Stimulated activated naive CD8-positive, alpha-beta T cell treated with anti-CD3 and anti-CD28 coated beads, Interleukin-15, Interleukin-2, amounts not matched to agents 100 ng/mL and 50 ng/mL, for 24 hours (primary cell): ENCODE measurements around the gene AMZ1.
"Not testable (repeated sequence)": the region's sequence is repeated elsewhere in the genome, so short reads cannot be mapped to it uniquely, and the experiment has no call there.

ENCODE experiments used
- H3K27ac Mint-ChIP-seq: one replicate; pipeline ENCODE4 v1.8.0; 2021; ENCODE audit warnings: mild to moderate bottlenecking, mixed read lengths
- H3K27me3 Mint-ChIP-seq: one replicate; pipeline ENCODE4 v1.8.0; 2021; ENCODE audit warnings: mixed read lengths
- H3K36me3 Mint-ChIP-seq: one replicate; pipeline ENCODE4 v1.8.0; 2021; ENCODE audit warnings: low read depth, mixed read lengths
- H3K4me1 Mint-ChIP-seq: one replicate; pipeline ENCODE4 v1.8.0; 2021; ENCODE audit warnings: low read depth, mixed read lengths
- H3K4me3 Mint-ChIP-seq: one replicate; pipeline ENCODE4 v1.8.0; 2021; ENCODE audit warnings: mild to moderate bottlenecking, mixed read lengths
- H3K9me3 Mint-ChIP-seq: one replicate; pipeline ENCODE4 v1.8.0; 2021; ENCODE audit warnings: mixed read lengths

Gene AMZ1

DNA sequence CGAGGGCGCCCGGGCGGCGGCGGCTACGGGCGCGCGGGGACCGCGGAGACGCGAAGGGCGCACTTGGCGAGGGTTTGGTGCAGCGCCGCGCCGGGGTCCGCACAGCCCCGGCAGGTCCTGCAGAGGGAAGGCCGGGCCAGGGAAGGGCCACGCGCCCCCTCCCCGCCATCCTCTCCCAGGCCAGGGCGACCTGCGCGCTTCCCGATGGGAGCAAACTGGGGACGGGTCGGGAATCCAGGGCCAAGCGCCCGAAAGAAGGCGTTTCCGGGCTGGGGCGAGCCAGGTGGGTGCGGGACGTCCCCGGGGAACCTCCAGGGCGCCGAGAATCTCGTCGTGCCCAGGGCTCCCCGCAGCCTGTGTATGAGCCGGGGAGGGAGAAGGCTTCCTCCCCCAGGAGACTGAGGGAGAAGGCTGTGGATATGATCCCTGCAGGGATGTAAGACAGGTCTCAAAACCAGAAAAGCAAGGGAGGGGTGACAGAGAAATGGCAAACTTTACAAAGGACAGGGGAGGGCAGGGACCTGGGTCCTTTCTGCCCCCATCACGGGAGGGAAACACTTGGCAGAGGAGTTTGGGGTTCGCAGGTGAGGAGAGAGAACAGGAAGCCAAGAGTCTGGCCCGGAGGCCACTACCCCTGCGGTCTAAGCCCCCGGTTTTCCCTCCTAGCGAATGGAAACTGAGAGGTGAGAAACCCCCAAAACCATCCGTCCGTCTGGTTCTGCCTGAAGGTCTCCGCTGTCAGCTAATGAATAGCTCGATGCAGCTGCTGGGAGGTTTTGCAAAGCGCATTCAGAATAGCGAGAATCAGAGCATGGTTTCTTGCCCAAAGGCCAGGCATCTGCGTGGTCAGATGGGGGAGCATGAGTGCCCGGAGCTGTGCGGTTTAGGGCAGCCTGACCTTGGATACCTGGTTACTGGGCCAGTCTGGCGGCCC, 674 bp downstream of the AMZ1 start:
- H3K9me3 Mint-ChIP-seq, result no peaks in the 10 kb centered on the region
- H3K27ac Mint-ChIP-seq, result no peak overlapping the region
- peaks cover 13% of the 10 kb centered on the region for H3K4me1 Mint-ChIP-seq
- H3K4me3 Mint-ChIP-seq, result peak overlapping the region; percentile 60
- no peaks in the 10 kb centered on the region for H3K36me3 Mint-ChIP-seq
- H3K27me3 Mint-ChIP-seq, result peaks cover 44% of the 10 kb centered on the region

DNA sequence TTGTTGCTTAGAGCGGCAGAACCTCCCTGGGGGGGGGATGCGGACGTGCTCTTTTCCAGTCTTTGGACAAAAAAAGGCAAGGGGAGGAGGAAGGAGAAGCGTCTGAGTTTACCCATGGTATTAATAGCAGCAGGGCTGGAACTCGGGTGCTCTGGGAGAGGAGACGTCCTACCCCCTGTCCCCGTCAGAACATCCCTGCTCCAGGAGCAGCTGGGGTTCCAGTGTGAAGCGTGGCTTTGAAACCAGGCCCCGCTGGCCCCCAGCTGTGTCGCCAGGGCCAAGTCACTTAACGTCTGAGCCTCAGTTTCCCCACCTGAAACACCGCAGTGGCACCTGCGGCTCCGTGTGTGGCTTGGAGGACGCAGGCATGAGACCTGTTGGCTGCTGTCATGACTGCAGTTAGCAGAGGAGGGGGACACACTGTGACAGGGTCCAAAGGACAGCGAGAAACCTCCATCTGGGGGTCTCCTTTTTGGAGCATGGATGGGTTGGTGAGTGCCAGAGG, 1.4 kb downstream of the AMZ1 start:
- Mint-ChIP-seq H3K4me1 (peaks cover 13% of the 10 kb centered on the region), H3K9me3 (no peaks in the 10 kb centered on the region), H3K27me3 (peaks cover 41% of the 10 kb centered on the region), H3K36me3 (no peaks in the 10 kb centered on the region), H3K4me3 (no peak overlapping the region), H3K27ac (no peak overlapping the region)

DNA sequence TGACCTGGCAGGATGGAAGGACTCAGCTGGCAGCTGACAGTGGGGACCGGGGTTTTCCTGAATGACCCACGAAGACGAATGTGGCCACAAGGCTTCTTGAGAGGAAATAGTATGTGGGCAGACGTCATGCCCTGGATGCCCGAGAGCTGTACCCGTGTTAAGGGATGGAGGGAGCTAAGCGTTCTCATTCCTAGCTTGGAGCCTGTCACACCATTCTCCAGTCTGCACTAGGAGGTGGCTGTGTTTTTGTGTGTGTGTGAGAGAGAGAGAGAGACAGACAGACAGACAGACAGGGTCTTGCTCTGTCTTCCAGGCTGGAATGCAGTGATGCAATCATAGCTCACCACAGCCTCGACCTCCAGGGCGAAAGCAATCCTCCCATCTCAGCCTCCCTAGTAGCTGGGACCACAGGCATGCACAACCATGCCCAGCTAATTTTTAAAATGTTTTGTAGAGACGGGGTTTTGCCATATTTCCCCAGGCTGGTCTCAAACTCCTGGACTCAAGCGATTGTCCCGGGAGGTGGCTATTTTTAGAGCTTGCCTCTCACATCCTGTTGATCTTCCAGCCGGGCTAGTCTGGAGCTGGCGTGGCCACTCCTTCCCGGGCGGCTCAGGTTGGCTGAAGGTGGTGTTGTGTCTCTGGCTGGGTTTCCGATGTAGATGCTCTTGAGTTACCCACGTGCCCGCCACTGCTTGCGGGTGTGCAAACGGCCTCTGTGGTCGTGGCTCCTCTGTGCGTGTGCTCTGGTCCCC, 2.1 kb downstream of the AMZ1 start:
- H3K27ac Mint-ChIP-seq, result no peak overlapping the region

DNA sequence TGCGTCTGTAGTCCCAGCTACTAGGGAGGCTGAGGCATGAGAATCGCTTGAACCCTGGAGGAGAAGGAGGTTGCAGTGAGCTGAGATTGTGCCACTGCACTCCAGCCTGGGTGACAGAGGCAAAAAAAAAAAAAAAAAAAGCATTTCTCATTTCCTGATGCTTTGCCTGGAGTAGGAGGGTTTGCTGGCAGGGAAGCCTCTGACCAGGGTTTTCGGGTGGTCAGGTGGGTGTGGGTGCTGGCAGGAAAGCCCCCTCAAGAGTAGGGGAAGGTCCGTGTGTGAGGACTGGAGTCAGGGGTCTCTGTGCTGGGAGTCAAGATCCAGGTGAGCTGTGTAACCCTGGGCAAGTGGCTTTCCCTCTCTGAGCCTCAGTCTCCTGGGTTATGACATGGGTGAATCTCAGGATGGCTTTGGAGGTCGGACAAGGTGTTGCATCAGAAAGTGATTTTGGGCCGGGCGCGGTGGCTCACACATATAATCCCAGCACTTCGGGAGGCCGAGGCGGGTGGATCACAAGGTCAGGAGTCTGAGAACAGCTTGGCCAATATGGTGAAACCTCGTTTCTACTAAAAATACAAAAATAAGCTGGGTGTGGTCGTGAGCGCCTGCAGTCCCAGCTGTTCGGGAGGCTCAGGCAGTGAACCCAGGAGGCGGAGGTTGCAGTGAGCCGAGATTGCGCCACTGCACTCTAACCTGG, 3.2 kb downstream of the AMZ1 start:
- H3K27me3 Mint-ChIP-seq, result peaks cover 37% of the 10 kb centered on the region
- H3K9me3 Mint-ChIP-seq, result no peaks in the 10 kb centered on the region
- H3K4me3 Mint-ChIP-seq, result no peak overlapping the region
- no peaks in the 10 kb centered on the region for H3K36me3 Mint-ChIP-seq
- H3K27ac Mint-ChIP-seq, result no peak overlapping the region
- H3K4me1 Mint-ChIP-seq, result peaks cover 13% of the 10 kb centered on the region

More for the DNA sequence above, 2.1 kb downstream of the AMZ1 start:
- H3K9me3 Mint-ChIP-seq, result no peaks in the 10 kb centered on the region
- H3K27me3 Mint-ChIP-seq, result peaks cover 41% of the 10 kb centered on the region
- H3K4me3 Mint-ChIP-seq, result no peak overlapping the region
- no peaks in the 10 kb centered on the region for H3K36me3 Mint-ChIP-seq
- H3K4me1 Mint-ChIP-seq, result peaks cover 13% of the 10 kb centered on the region

DNA sequence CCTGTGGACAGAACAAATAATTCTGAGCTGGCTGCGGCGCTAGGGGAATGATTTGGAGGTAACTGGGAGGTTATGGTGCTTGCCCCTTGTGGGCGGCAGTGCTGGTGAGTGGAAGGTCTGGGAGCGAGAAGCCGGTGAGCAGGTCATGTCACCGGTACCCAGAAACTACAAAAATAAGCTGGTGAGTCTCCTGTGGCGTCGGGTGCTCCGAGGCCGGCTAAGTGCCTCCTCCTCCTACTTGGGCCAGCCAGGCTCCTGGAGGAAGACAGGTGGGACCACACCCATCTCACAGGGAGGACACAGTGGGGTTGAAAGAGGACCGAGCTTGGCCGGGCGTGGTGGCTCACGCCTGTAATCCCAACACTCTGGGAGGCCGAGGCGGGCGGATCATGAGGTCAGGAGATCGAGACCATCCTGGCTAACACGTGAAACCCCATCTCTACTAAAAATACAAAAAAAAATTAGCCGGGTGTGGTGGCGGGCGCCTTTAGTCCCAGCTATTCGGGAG, 4.0 kb downstream of the AMZ1 start:
- Mint-ChIP-seq H3K4me1 (peaks cover 13% of the 10 kb centered on the region), H3K27me3 (peaks cover 32% of the 10 kb centered on the region)
- not testable (repeated sequence) for H3K27ac Mint-ChIP-seq, H3K4me3 Mint-ChIP-seq, H3K36me3 Mint-ChIP-seq, H3K9me3 Mint-ChIP-seq

DNA sequence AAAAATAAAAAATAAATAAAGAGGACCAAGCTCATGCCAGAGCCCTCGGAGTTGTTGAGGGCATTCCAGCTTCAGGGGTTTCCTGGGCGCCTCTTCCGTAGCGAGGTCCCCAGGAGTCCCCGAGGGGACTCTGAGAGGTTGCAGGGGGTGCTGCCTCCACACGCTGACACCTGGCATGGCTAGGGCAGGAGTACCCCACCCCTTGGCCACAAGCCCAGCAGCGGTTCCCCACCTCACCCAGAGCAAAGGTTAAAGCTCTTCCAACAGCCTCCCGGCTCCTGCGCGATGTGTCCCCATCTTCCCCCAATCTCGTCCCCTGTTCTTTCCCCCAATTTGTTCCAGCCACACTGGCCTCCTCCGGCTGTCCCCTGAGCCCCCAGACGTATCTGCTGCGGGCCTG, 4.5 kb downstream of the AMZ1 start:
- Mint-ChIP-seq H3K27ac (no peak overlapping the region), H3K9me3 (no peaks in the 10 kb centered on the region), H3K4me1 (peaks cover 13% of the 10 kb centered on the region), H3K27me3 (peaks cover 30% of the 10 kb centered on the region), H3K36me3 (no peaks in the 10 kb centered on the region), H3K4me3 (no peak overlapping the region)

DNA sequence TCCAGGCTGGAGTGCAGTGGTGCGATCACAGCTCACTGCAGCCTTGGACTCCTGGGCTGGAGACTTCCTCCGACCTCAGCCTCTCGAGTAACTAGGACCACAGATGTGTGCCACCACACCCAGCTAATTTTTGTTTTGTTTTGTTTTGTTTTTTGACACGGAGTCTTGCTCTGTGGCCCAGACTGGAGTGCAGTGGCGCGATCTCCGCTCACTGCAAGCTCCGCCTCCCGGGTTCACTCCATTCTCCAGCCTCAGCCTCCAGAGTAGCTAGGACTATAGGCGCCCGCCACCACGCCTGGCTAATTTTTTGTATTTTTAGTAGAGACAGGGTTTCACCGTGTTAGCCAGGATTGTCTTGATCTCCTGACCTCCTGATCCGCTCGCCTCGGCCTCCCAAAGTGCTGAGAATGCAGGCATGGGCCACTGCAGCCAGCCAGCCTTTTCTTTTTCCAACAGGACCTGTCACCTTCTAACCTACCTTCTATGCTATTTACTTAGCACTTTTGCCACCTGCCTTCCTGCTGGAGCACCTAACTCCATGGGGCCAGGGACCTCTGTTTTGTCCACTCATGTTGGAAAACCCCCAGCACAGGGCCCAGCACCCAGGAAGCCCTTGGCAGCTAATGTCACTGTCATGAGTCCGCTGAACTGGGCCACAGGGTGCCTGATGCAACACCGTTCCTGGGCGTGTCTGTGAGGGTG, 5.6 kb downstream of the AMZ1 start:
- not testable (repeated sequence) for H3K27ac Mint-ChIP-seq, H3K36me3 Mint-ChIP-seq, H3K9me3 Mint-ChIP-seq, H3K4me3 Mint-ChIP-seq
- H3K27me3 Mint-ChIP-seq, result peaks cover 29% of the 10 kb centered on the region
- peaks cover 17% of the 10 kb centered on the region for H3K4me1 Mint-ChIP-seq

DNA sequence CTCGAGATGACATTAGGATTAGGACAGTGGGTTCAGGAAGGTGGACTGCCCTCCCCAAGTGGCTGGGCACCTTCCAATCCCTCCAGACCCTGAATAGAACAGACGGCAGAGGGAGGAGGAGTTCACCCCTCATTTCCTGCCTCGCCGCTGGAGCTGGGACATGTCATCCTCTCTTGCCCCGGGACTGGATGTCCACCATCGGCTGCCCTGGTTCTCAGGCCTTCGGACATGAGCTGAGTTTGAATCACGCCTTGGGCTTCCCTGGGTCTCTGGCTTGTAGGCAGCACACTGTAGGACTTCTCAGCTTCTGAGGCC, 6.1 kb downstream of the AMZ1 start:
- not testable (repeated sequence) for H3K4me3 Mint-ChIP-seq, H3K27ac Mint-ChIP-seq, H3K9me3 Mint-ChIP-seq, H3K36me3 Mint-ChIP-seq
- Mint-ChIP-seq H3K27me3 (peaks cover 27% of the 10 kb centered on the region), H3K4me1 (peaks cover 17% of the 10 kb centered on the region)

DNA sequence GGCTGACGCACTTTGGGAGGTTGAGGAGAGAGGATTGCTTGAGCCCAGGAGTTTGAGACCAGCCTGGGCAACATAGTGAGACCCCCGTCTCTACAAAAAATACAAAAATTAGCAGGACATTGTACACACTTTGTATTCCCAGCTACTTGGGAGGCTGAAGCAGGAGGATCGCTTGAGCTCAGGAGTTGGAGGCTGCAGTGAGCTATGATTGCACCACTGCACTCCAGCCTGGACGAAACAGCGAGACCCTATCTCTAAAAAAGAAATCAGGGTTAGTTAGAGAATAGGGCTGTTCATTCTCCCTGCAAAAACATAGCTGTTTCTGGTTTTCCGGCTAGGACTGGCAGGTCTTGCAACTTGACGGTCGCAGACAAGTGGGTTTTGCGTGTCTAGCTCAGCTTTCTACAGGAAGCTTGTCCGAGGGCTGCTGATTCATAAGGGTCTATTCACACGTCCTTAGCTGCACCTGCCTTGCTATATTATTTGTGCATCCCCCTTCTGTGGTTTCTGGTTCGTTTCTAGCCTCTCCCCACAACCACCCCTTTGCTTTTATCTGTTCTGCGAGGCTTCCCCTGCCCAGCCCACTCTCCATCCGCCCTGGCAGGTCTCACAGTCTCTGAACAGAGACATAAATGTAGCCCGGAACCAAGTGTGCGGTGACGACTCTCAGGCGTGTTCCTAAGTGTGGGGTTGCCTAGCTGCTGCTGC, 10.7 kb downstream of the AMZ1 start:
- peaks cover 19% of the 10 kb centered on the region for H3K27me3 Mint-ChIP-seq
- H3K36me3 Mint-ChIP-seq, result no peaks in the 10 kb centered on the region
- H3K4me1 Mint-ChIP-seq, result peaks cover 22% of the 10 kb centered on the region
- H3K4me3 Mint-ChIP-seq, result peak overlapping the region; percentile 47
- no peaks in the 10 kb centered on the region for H3K9me3 Mint-ChIP-seq
- peak overlapping the region; percentile 41 for H3K27ac Mint-ChIP-seq

DNA sequence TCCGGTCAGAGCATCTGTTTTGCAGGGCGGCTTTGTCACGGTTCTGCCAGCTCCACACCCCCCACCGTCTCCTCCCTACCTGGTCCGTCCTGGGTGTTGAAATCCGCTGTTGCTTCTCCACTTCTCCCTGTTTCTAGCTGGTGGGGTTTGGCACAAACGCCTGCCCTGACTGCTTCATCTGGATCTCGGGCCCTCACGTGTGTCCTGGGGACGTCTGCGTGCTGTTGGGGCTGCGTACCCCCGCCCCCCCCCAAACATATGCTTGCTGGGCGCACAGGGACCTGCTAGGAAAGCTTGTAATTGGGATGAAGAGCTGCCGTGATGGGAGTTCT, 11.3 kb downstream of the AMZ1 start:
- Mint-ChIP-seq H3K36me3 (no peaks in the 10 kb centered on the region), H3K27me3 (peaks cover 19% of the 10 kb centered on the region), H3K27ac (no peak overlapping the region)

DNA sequence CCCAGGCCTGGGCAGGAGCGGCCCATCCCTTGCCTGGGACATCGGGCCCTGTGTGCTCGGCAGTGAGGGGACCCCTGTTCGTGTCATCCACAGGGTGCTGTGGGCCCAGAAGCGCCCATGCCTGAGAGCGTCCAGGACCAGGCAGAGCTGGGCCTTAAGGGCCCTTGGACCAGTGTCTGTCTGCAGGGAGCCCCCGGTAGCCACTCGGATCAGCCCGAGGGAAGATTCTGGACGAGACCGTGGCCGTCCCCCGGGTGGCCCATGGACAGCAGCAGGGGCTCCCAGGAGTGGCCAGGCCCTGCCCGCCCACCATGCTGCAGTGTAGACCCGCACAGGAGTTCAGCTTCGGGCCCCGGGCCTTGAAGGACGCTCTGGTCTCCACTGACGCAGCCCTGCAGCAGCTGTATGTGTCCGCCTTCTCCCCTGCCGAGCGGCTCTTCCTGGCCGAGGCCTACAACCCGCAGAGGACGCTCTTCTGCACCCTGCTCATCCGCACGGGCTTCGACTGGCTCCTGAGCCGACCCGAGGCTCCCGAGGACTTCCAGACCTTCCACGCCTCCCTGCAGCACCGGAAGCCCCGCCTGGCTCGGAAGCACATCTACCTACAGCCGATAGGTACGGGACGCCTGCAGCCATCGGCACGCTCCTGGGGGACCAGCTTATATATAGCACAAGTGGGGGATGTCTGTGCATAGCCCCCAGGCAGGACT, 12.3 kb downstream of the AMZ1 start:
- Mint-ChIP-seq H3K36me3 (no peaks in the 10 kb centered on the region), H3K27ac (no peak overlapping the region)

More for the DNA sequence above, 11.3 kb downstream of the AMZ1 start:
- Mint-ChIP-seq H3K4me3 (peak overlapping the region; percentile 47), H3K9me3 (no peaks in the 10 kb centered on the region), H3K4me1 (peaks cover 22% of the 10 kb centered on the region)

DNA sequence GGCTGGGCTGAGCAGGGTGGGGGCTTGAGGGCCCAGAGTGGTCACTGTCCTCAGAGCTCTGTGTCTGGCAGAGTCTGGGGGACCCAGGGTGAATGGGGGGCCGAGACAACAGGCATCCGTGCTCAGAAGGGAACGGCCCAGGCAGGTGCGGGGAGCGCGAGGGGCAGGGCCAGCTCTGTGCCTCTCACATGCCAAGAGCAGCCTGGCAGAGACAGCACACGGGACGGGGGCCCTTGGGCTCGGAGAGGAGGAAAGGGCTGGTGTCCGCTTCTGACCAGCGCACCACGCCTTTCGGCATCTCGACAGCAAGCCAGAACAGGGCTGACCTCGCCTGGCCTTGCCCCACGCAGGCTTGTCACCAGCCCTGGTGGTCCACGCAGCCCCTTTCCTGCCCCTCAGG, 13.4 kb downstream of the AMZ1 start:
- Mint-ChIP-seq H3K27me3 (peaks cover 19% of the 10 kb centered on the region), H3K27ac (no peak overlapping the region), H3K4me1 (peaks cover 22% of the 10 kb centered on the region), H3K36me3 (no peaks in the 10 kb centered on the region), H3K4me3 (no peak overlapping the region), H3K9me3 (no peaks in the 10 kb centered on the region)

More for the DNA sequence above, 12.3 kb downstream of the AMZ1 start:
- Mint-ChIP-seq H3K9me3 (no peaks in the 10 kb centered on the region), H3K4me3 (no peak overlapping the region), H3K27me3 (peaks cover 19% of the 10 kb centered on the region), H3K4me1 (peaks cover 22% of the 10 kb centered on the region)

DNA sequence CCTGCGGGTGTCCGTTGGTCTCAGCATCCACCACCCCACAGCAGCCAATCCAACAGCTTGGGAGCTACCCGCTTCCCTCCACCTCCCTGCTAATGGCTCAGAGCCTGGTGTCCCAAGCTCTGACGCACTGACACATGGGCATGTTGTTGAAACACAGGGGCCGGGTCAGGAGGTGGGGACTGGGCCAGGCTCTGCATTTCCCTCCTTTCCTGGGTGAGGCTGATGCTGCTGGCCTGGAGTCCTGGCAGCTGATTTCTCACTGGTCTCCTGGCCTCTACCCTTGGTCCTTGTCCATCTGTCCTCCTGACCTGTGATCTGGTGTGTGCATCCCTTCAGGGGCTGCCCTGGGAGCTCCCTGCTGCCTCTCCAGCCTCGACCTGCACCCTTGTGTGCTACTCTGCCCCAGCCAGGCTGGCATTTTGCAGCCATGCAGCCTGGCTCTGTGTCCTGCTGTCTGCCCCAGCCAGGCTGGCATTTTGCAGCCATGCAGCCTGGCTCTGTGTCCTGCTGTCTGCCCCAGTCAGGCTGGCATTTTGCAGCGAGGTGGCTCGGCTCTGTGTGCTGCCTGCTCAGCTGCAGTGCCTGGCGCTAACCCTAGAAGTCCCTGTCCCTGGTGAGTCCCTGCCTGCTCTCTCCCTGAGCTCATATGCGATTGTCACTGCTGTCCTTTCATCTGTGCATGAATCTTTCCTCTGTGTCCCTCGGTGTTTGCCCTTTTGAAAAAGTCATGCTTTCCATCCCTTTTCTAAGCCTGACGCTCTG, 14.0 kb downstream of the AMZ1 start:
- Mint-ChIP-seq H3K4me3 (no peak overlapping the region), H3K36me3 (no peaks in the 10 kb centered on the region), H3K9me3 (no peaks in the 10 kb centered on the region), H3K27me3 (peaks cover 19% of the 10 kb centered on the region), H3K4me1 (peaks cover 22% of the 10 kb centered on the region), H3K27ac (no peak overlapping the region)
